Stimulated activated CD8-positive, alpha-beta memory T cell treated with anti-CD3 and anti-CD28 coated beads, Interleukin-7, amount 100 ng/mL, for 24 hours (primary cell): ENCODE results near the gene PPP1R12B.
"Not testable (repeated sequence)": the region's sequence is repeated elsewhere in the genome, so short reads cannot be mapped to it uniquely, and the experiment has no call there.

ENCODE experiments used
- DNase-seq: peaks from one replicate; pipeline ENCODE4 v3.0.0-alpha.2; 2020; ENCODE audit warnings: low read depth

Gene PPP1R12B

DNA sequence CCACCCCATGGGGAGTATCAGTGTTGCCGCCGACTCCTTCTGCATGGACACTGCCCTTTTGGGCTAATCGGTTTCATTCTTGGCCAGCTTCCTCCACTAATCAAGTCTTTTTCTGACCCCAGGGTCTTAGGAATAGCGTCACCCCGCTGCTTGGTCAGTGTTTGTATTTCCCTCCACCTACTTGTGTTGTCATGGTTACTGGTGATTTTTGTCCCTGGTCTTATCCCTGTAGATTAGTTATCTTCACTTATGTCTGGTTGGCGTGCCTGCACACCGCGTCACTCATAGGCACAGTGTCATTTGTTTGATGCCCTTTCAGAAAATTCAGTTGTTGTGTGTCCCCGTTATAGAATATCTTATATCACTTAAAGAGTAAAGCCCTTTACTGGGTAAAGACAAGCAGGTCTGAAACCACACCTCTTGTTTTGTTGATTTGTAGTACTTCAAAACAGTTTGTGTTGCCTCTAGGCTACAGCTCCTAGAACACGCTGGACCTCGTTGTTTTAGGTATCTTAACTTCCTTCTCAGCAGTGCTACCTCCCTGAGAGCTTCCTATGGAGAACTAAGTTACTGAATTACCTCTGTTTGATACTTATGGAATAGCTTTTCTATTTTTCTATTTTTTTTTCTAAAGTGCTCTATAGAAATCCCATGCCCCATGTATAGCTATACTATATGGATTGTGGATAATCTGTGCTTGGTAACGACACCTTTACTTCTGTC lies 868 bp downstream of the PPP1R12B start:
- no peak for DNase-seq

DNA sequence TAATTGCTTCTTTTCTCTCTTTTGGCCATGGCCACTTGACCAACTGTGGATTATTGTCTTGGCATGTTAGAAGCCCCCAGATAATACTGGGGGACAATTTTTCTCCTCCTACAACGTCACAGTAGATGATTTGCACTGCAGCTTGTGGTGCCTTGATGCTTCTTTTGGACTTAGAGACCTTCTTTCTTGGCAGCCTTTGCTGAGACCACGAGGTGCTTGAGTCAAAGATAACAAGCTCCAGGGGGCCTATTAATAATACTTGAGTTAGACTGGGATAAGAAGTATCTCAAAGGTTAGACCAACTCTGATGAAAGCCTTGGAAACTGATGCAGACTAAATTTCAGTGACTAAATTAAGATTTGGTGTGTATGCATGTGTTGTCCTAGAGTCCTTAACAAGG lies 3.2 kb downstream of the PPP1R12B start:
- DNase-seq: no peak

DNA sequence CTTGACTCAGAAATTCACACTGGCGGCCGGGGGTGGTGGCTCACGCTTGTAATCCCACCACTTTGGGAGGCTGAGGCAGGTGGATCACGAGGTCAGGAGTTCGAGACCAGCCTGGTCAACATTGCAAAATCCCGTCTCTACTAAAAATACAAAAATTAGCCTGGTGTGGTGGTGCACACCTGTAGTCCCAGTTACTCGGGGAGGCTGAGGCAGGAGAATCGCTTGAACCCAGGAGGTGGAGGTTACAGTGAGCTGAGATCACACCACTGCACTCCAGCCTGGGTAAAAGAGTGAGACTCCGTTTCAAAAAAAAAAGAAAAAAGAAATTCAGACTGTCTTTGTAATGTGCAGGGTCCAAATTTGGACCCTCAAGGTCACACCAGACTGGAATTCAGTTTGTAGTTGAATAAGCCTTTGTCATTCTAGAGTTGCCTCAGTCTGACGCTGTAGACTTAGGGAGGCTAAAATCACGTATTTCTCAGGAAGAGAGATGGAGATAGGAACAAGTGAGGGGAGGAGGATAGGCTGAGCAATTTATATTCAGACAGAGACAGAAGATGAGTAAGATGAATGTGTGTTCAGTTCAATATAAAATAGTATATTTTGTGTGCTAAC lies 4.2 kb downstream of the PPP1R12B start:
- not testable (repeated sequence) for DNase-seq

DNA sequence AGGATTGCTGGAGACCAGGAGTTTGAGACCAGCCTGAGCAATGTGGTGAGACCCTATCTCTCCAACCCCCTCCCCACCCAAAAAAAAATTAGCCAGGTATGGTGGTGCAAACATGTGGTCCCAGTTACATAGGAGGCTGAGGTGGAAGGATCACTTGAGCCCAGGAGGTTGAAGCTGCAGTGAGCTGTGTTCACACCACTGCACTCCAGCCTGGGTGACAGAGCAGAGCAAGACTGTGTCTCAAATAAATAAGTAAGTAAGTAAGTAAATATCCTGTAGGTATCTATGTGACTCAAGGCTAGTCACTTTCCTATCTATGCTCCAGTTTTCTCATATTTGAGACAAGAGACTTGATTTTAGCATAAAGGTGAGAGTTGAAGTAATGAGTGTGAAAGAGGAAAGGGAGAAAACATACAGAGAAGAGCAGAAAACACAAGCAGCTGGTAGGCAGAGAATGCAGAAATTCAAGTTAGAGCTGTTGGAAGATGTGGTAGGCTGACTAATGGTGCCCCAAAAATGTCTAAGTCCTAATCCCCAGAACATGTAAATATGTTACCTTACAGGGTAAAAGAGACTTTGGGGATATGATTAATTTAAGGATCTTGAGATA lies 7.5 kb downstream of the PPP1R12B start:
- no peak for DNase-seq

DNA sequence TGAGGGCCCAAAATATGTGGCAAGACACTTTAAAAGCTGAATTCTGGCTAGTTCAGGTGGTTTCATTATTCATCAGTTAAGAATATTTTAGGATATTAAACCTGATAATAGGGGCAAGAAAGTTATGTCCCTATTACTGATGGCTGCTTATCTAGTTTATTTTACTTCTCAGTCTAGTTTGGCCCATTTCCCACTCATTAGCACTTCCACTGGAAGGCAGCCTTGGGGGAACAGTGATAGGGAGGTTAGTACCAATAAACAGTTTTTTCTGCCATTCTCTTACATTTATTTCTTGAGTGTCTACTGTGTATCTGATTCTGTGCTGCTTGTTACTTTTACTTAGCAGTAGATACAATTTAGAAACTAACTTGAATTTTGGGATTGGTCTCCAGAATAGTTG lies 9.0 kb downstream of the PPP1R12B start:
- DNase-seq: no peak

DNA sequence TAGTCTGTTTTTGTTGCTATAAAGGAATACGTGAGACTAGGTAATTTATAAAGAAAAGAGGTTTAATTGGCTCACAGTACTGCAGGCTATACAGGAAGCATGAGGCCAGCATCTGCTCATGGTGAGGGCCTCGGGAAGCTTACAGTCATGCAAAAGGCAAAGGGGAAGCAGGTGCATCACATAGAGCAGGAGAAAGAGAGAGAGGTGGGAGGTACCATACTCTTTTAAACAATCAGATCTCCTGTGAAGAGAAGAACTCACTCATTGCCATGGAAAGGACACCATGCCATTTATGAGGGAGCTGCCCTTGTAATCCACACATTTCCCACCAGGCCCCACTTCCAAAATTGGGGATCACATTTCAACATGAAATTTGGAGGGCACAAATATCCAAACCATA lies 12.7 kb downstream of the PPP1R12B start:
- no peak for DNase-seq

DNA sequence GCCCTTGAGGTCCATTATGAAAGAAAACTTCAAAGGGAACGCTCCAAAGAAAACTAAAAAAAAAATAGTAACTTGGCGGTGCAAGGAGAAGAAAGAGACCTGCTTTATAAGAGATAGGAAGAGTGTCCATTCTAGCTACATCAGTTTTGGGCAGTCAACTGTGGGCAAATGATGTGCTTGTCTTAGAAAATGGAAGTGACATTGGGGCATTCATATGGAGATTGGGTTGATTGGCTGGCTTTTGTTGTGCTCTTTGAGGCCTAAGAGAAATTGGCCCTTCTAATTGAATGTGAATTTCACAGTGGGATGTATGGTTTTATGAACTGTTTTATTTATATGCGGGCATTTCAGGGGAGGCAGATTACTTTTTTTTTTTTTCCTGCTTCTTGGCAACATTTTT lies 13.2 kb downstream of the PPP1R12B start:
- DNase-seq: no peak

DNA sequence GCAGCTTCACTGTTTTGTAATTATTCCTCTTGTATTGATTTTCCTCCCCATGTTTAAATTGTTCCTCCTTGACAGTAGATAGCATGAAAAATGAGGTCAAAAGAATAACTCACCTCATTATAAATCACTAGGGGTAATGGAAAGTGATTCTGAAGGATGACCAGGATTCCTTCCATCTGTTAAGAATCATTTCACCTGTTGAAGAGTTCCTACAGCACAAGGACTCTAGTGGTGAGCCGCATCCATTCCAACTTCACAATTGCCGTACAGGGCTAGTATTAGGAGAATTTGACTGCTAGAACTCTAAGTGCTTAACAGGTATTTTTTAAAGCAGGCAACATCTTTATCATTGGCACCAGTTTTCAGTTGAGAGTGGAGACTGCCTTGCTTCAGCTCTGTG lies 13.7 kb downstream of the PPP1R12B start:
- no peak for DNase-seq

DNA sequence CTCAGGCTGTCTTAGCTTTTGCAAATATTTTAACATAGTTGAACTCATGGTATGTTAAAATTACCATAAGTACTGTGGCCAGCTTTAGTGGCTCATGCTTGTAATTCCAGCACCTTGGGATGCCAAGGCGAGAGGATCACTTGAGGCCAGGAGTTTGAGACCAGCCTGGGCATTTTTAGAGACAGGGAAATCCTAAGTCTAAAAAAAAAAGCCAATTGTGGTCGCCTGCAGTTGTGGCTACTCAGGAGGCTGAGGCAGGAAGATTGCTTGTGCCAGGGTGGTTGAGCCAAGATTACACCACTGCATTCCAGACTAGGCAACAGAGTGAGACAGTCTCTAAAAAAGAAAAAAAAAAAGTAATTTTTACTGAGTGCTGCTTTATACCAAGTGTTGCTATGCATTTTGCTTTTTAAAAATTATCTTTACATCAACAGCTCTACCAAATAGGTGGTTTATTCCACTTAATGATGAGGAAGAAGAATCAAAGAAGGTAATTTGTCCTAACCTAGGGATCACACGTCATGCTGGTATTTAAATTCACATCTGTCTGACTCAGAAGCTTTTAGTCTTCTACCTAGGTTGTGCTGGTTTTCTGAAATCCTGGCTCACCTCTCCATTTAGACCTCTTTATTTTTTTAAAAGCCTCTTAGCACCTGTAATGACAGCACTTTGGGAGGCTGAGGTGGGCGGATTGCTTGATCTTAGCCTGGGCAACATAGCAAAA lies 16.8 kb downstream of the PPP1R12B start:
- DNase-seq: no peak

DNA sequence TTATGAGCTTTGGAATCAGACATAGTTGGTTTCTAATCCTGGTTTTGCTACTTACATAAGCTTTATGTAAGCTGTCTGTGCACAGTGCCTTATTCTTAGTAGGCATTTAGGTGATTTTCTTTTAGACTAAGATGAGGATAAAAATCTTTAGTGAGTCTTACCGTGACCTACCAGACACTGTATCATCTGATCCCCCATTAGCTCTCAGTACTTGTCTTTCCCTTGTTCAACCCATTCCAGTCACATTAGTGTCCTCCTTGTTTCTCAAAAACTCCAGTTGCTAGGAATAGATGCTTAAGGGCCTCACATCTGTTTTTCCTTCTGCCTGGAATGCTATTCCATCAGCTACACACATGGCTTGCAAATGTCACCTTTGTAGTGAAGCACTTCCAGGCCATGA lies 18.8 kb downstream of the PPP1R12B start:
- DNase-seq: no peak

DNA sequence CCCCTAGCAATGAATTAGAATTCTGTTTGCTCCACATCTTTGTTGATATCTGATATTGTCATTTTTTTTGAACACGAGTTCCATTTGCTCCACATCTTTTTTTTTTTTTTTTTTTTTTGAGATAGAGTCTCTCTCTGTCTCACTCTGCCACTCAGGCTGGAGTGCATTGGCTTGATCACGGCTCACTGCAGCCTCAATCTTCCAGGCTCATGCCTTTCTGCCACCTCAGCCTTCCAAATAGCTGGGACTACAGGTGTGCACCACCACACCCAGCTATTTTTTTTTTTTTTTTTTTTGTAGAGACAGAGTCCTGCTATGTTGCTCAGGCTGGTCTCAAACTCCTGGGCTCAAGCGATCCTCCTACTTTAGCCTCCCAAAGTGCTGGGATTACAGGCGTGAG lies 22.4 kb downstream of the PPP1R12B start:
- not testable (repeated sequence) for DNase-seq

DNA sequence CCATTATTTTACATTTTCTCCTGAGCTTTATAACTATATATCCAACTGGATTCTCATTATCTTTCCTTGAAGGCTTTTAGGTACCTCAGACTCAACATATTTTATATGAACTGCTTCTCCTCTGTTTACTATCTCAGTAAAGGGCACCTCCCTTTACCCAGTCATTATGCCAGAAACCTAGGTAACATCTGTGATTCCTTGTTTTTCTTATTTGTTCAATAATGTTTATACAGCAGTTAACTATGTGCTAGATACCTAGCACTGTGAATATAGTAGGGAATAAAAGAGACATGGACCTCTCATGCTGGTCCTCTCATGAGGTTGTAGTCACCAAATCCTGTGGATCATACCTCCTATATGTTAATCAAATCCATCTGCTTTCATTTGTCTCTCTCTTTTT lies 25.6 kb downstream of the PPP1R12B start:
- no peak for DNase-seq

DNA sequence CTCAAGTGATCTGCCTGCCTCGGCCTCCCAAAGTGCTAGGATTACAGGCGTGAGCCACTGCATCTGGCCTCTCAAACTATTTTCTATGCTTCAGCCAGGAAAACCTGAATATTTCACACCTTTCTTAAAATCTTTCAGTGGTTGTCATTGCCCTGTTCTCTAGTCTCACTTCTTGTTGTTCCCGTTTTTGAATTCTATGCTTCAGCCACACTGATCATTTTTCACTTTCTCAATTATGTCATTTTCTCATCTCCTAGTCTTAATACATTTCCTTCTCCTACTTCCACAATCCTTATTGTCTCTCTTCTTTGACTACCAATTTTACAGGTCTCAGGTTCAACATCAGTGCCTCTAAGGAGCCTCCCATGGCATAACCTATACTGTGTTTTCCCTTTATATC lies 26.7 kb downstream of the PPP1R12B start:
- not testable (repeated sequence) for DNase-seq

DNA sequence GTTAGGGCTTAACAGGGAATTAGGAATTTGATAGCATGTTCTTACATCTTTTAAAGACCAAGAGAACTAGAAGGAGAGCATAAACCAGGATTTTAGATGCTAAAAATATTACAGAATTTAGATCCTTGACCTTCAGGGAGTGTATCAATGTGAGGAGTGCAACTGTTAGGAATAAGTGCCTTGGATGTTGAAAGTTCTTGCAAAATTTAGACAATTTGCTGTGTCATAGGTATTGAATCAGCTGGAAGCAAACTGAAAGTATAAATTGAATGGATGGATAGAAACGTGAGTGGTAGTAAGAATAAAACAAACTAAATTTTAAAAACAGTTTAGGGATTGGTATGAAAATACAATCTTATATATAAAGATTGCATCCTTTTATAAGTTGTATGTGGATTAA lies 27.7 kb downstream of the PPP1R12B start:
- DNase-seq: no peak

DNA sequence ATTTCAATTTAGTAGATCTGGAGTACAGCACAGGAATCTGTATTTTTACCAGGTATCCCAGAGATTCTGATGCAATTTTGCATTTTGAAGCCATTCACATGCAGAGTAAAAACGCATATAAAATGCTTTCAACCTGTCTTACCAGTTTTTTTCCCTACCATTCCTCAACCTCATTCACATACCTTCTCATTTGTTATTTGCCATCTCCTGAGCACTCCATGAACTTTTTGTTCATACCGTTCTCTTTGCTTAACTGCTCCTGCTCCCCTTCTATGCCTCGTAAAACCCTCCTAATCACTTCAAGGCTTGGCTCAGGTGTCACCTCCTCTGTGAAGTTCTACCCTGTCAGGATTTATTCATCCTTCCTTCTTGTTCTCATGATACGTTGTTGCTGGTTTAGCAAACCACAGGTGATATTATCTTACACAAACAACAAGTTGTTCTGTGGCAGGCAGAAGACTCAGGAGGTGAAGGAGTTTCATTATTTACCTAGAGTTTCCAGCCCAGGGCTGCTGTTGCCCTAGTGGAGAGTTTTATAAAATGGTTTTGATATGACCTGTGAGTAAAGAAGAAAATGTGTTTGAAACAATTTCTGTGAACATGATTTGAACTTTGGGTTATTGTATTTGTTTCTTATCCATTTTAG lies 31.5 kb downstream of the PPP1R12B start:
- not testable (repeated sequence) for DNase-seq

DNA sequence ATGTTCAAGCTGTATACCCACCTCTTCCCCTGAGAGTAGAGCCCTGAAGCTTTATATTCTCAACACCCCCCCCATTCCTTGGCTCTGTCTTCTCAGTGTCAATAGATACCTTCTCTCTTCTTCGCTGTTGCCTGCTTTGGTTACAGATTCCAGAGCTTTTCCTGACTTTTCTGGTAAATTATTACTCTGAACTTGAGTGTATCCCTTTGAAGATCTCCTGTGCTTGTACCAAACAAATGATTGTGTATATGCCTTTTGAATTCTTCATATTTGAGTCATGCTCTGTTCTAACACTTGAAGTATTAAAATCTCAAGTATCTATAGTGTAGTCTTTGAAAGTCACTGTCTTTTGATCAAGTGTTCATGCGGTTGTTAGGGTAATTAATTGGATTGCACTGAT lies 32.0 kb downstream of the PPP1R12B start:
- not testable (repeated sequence) for DNase-seq

DNA sequence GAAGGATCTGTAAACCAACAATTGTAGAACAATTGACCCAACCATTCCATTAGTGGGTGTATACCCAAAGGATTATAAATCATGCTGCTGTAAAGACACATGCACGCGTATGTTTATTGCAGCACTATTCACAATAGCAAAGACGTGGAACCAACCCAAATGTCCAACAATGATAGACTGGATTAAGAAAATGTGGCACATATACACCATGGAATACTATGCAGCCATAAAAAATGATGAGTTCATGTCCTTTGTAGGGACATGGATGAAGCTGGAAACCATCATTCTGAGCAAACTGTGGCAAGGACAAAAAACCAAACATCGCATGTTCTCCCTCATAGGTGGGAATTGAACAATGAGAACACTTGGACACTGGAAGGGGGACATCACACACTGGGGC lies 33.4 kb downstream of the PPP1R12B start:
- not testable (repeated sequence) for DNase-seq

DNA sequence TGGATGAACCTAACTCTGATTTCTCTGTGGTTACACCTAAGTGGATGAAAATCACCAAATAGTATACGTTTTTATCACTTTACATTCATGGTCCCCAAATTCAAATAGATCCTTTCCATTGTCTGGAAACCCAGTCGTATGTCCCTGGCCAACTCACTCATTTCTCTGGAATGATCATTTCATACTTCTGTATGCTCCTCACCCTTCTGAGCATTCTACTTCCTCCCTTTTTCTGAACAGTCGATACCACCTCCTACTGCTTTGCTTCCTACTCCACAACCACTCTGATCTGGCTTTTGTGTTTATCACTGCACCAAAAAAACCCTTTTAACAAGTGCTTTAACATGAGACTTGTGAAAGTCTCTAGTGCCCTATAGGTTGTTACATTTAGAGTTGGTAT lies 47.3 kb downstream of the PPP1R12B start:
- not testable (repeated sequence) for DNase-seq

DNA sequence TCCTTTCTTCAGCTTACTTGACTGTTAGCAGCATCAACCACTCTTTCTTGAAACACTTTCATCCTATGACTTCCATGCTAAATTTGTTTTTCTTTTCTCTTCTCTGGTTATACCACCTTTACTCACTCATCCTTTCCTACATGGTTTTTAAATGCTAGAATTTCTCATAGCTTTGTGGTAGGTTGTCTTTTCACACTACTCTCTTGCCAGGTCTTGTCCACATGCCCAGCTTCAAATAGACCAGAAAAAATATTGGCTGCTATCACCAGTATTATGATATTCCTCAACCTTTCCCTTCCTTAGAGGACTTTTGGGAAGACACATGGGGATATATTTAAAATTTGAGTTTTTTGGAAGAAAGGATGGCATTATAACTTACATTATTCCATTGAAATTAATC lies 48.8 kb downstream of the PPP1R12B start:
- DNase-seq: no peak

DNA sequence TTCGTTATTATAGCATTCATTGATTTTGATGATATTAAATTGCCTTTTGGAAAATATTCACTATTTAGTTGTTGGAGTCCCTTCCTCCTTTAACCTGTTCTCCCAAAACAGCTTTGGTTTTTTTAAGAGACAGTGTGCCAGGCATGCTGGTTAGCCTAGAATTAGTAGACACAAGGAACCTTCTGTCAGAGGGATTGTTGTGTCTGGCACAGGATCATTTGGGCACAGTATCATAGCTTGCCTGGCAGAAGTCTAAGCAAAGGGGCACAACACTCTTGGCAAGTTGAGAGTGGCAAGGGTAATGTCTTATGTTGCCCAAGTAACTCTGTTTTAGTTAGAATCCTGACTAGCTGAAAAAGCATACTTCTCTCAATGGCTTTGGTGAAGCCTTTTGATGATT lies 49.9 kb downstream of the PPP1R12B start:
- not testable (repeated sequence) for DNase-seq

DNA sequence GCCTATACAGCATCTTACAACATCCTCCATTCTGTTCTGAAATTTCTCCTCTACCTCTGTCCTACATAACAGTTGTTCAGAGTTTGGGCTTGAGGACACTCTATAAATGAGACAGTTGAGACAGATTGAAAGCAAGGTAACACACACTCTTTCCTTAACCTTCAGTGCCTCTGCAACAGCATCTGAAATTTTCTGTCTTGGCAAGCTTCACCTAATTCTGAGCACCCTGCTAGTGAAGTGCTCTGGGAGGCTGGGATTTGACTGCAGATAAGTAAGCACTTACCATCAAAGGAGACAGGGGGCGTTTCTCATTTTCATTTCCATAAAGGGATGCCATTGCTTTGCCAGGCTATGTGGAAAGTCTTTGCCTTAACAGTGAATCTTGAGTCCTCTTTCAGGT lies 53.3 kb downstream of the PPP1R12B start:
- DNase-seq: not testable (repeated sequence)

DNA sequence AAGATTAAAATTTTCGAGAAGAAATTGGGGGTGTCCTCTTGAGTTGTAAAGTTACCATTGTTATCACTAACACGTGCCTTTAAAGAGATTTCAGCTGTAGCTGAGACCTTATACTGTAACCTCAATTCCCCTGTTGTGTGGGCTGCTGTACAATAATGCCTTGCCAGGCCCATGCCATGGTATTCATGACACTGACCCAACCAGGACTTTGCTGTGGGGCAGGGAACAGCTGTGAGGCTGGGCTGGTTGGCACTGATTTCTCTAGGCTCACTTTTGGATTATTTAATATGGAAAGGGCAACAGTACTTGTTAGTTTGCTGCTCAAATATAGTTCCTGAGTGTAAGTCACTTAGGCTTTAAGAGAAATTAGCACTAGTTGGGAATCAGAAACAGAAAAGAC lies 54.9 kb downstream of the PPP1R12B start:
- not testable (repeated sequence) for DNase-seq
